ENCODE results near the gene EDARADD. TPM values are rescaled to one million over a fixed set of nuclear protein-coding genes. Genes with fewer than 3 reads are reported as not detected.

The EDARADD gene
- total RNA-seq, 4 donors from 2014 or later, result 0.42 to 1.2 (median 0.82) TPM

DNA sequence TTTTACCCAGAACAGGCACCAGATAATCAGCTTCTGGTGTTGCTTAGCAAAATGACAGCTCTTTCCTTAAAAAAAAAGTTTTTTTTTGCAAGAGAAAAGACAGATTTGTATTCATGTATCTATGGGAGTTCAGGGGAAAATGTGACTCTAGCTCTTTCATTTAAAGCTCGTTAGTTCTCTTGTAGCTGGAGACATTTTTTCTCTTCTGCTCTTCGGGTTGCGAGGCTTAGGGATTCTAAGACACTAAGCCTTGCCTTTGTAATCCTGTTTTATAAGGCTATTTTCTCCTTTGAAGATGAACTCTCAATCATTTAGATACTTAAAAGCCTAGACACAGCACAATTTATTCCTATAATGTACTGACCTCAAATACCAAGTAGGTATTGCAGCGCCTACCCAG lies 40.3 kb upstream of the EDARADD start:
- WGBS, 2 donors, result 64 to 67% methylated on average over 4 of the region's 4 CpGs
- H3K36me3 ChIP-seq, result no peaks in the 10 kb centered on the region
- H3K4me1 ChIP-seq, result no peaks in the 10 kb centered on the region

GRCh38 chr1:236354330-236355147 lies 39.5 kb upstream of the EDARADD start:
- DNase-seq (ENCODE audit: low spot score in 2 of 2), result no peak
- Histone ChIP-seq H3K36me3 (no peaks in the 10 kb centered on the region), H3K4me3 (no peak overlapping the region), H3K27me3 (no peaks in the 10 kb centered on the region), H3K4me1 (no peaks in the 10 kb centered on the region), H3K27ac (no peak overlapping the region), H3K9me3 (peaks cover 0 to 19% (median 0%) of the 10 kb centered on the region in 4 donors)
- no peak for TF ChIP-seq POLR2A (IDR thresholded peaks at IDR 0.05)
- TF ChIP-seq, protein P1, sequence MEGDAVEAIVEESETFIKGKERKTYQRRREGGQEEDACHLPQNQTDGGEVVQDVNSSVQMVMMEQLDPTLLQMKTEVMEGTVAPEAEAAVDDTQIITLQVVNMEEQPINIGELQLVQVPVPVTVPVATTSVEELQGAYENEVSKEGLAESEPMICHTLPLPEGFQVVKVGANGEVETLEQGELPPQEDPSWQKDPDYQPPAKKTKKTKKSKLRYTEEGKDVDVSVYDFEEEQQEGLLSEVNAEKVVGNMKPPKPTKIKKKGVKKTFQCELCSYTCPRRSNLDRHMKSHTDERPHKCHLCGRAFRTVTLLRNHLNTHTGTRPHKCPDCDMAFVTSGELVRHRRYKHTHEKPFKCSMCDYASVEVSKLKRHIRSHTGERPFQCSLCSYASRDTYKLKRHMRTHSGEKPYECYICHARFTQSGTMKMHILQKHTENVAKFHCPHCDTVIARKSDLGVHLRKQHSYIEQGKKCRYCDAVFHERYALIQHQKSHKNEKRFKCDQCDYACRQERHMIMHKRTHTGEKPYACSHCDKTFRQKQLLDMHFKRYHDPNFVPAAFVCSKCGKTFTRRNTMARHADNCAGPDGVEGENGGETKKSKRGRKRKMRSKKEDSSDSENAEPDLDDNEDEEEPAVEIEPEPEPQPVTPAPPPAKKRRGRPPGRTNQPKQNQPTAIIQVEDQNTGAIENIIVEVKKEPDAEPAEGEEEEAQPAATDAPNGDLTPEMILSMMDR (IDR thresholded peaks at IDR 0.05), result no peak
- no peak for TF ChIP-seq EP300 (IDR thresholded peaks at IDR 0.05)
- 52 to 65% methylated on average over 4 of the region's 4 CpGs for WGBS, 2 donors

More for the DNA sequence above, 40.3 kb upstream of the EDARADD start:
- Histone ChIP-seq H3K4me3 (no peak overlapping the region), H3K27me3 (no peaks in the 10 kb centered on the region), H3K27ac (no peak overlapping the region), H3K9me3 (peaks cover 0 to 12% (median 0%) of the 10 kb centered on the region in 4 donors)
- DNase-seq (ENCODE audit: low spot score in 2 of 2), result no peak
- no peak for TF ChIP-seq EP300 (IDR thresholded peaks at IDR 0.05)
- TF ChIP-seq, protein P1 (IDR thresholded peaks at IDR 0.05), result no peak
- TF ChIP-seq POLR2A (IDR thresholded peaks at IDR 0.05), result no peak

- 38 to 39% methylated on average over 2 of the region's 2 CpGs for WGBS, 2 donors
Observed at GRCh38 chr1:236356141-236356540, 37.9 kb upstream of the EDARADD start.

DNA sequence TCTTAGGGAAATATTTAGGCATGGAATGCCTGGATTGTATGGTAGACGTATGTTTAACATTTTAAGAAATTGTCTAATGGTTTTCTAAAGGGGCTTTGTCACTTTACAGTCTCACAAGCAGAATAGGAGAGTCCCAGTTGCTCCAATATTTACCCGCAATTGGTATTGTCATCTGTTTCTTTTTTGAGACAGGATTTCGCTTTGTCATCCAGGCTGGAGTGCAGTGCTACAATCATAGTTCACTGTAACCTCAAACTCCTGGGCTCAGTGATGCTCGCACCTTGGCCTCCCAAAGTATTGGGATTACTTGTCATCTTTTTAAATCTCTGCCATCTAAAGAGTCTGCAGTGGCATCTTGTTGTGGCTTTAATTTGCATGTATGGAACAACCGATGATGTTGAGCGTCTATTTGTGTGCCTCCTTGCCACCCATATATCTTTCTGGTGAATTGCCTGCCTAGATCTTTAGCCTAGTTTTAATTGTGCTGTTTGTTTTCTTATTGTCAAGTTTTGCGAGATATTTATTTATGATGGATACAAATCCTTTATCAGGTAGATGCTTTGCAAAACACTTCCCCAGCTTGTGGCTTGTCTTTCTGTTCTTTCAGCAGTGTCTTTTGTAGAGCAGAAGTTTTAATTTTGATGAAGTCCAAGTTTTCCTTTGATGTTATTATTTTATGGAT lies 32.0 kb upstream of the EDARADD start:
- no peak overlapping the region for H3K4me3 ChIP-seq
- H3K4me1 ChIP-seq, result no peaks in the 10 kb centered on the region
- H3K27ac ChIP-seq, result no peak overlapping the region
- TF ChIP-seq EP300 (IDR thresholded peaks at IDR 0.05) (no peak), POLR2A (IDR thresholded peaks at IDR 0.05) (no peak)
- TF ChIP-seq, protein P1 (IDR thresholded peaks at IDR 0.05), result no peak
- H3K36me3 ChIP-seq, result no peaks in the 10 kb centered on the region
- H3K27me3 ChIP-seq, result no peaks in the 10 kb centered on the region
- WGBS, 2 donors, result 86 to 88% methylated on average over 7 of the region's 7 CpGs
- DNase-seq (ENCODE audit: low spot score in 2 of 2), result no peak
- peaks cover 0 to 22% (median 0%) of the 10 kb centered on the region in 4 donors for H3K9me3 ChIP-seq

More at GRCh38 chr1:236356141-236356540, 37.9 kb upstream of the EDARADD start:
- TF ChIP-seq, protein P1 (IDR thresholded peaks at IDR 0.05), result no peak
- TF ChIP-seq EP300 (IDR thresholded peaks at IDR 0.05) (no peak), POLR2A (IDR thresholded peaks at IDR 0.05) (no peak)
- DNase-seq (ENCODE audit: low spot score in 2 of 2), result no peak
- no peaks in the 10 kb centered on the region for H3K4me1 ChIP-seq
- H3K9me3 ChIP-seq, result peaks cover 0 to 22% (median 0%) of the 10 kb centered on the region in 4 donors
- H3K4me3 ChIP-seq, result no peak overlapping the region
- H3K27me3 ChIP-seq, result no peaks in the 10 kb centered on the region
- no peak overlapping the region for H3K27ac ChIP-seq
- H3K36me3 ChIP-seq, result no peaks in the 10 kb centered on the region

- peaks cover 0 to 14% (median 0%) of the 10 kb centered on the region in 4 donors for H3K9me3 ChIP-seq
- H3K27ac ChIP-seq, result no peak overlapping the region
- WGBS, 2 donors, result 95% methylated on average over 5 of the region's 5 CpGs
- H3K4me3 ChIP-seq, result no peak overlapping the region
- H3K27me3 ChIP-seq, result no peaks in the 10 kb centered on the region
- H3K36me3 ChIP-seq, result no peaks in the 10 kb centered on the region
- TF ChIP-seq EP300 (IDR thresholded peaks at IDR 0.05) (no peak), POLR2A (IDR thresholded peaks at IDR 0.05) (no peak)
- TF ChIP-seq, protein P1 (IDR thresholded peaks at IDR 0.05), result no peak
- no peak for DNase-seq (ENCODE audit: low spot score in 2 of 2)
- H3K4me1 ChIP-seq, result no peaks in the 10 kb centered on the region
Observed at GRCh38 chr1:236363237-236363636, 30.8 kb upstream of the EDARADD start.
